Measurements from ENCODE around the gene NFATC2.

- TF ChIP-seq POLR2A (IDR thresholded peaks at IDR 0.05; ENCODE audit: low read length) (peak; percentile 42), GATA1 (IDR thresholded peaks at IDR 0.05; ENCODE audit: low read depth, low read length) (no peak)
Observed at GRCh38 chr20:51492167-51493092, 50.1 kb downstream of the NFATC2 start.
